Activated CD4-positive, alpha-beta T cell treated with anti-CD3 and anti-CD28 coated beads, Interleukin-2, amount 50 U/mL, for 24 hours (primary cell): ENCODE results near the gene DRAM2.
A peak's percentile ranks its signal among the peaks of the same experiment; 100 is the strongest.

ENCODE experiments used
- DNase-seq, 2 donors: peaks; one replicate each; pipeline ENCODE4 v3.0.0-alpha.2; 2020; ENCODE audit warnings: low read depth in 1 of 2, low spot score in 1 of 2

DRAM2 gene

DNA sequence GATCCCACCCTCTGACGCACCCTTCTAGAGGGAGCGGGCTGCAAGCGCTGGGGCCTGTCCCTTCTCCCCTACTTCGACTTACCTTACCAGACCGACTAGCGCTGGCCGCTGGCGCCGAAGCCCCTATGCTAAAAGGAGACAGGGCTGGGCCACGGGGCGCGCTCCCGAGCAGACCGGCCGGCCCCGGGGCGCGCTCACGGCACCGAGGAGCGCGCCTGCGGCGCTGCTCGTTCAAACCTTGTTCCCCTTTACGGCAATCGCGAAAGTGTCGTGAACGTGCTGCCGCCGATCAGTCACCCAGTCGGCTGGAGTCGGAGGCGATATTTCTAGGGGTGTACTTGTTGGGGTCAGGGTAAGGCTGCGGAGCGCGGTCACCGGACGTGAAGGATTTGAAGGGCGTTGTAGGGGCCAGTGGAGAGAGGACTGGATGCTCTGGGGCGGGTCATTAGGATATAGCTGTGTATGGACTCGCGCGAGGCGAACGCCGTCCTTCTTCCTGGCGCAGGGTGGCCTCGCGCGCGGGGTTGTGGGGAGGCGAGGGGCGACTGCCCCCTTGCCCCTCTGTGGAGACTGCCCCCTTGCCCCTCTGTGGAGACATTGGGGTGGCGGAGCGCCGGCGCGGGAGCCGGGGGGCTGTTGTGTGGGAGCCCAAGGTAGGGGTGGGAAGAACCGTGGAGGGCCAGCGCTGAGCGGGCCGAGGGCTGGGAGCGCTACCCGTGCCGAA is at the start of gene DRAM2, which contains the start of gene CEPT1:
DRAM2 (minus strand) TSS at position 138 of the 724 bp plus-strand sequence. CDS start 8,539 bp downstream, outside the sequence.
CEPT1 (plus strand) TSS at position 268 of the 724 bp plus-strand sequence. CDS start 7,492 bp downstream, outside the sequence.
- peak; percentile 75 to 89 for DNase-seq

DNA sequence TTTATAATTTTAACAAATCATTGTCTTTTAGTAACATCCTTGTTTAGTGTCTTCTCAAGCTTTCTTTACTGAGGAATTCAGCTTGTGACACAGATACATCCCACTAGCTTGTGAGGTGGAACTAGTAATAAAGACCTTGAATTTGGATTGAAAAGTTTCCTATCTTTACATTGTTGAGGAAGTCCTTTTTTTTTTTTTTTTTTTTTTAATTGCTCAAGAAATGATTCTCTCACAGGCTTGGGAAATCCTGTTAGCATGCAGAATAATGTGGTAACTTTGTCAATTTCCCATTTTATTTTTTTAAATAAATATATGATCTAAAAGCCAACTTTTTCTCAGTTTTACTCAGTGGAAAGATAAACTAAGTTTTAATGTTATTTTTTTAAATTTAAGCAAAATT is 44.8 kb upstream of the DRAM2 start:
- no peak for DNase-seq

- no peak for DNase-seq
Observed at GRCh38 chr1:111183308-111184069, 43.6 kb upstream of the DRAM2 start.

DNA sequence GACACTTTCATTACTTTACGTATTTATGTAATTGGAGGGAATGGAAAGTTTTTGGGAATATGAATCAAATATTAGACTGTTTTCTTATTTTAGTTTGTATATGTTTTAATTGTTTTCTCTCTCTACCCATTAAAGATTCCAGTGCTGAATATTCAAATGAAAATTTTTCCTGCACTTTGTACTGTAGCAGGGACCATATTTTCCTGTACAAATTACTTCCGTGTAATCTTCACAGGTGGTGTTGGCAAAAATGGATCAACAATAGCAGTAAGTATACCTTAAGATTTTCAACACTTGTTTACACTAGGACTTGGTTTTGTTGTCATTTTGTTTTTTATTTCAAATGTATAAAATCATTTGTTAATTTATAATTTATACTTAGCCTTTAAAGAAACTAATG is 42.2 kb upstream of the DRAM2 start:
- DNase-seq: no peak

DNA sequence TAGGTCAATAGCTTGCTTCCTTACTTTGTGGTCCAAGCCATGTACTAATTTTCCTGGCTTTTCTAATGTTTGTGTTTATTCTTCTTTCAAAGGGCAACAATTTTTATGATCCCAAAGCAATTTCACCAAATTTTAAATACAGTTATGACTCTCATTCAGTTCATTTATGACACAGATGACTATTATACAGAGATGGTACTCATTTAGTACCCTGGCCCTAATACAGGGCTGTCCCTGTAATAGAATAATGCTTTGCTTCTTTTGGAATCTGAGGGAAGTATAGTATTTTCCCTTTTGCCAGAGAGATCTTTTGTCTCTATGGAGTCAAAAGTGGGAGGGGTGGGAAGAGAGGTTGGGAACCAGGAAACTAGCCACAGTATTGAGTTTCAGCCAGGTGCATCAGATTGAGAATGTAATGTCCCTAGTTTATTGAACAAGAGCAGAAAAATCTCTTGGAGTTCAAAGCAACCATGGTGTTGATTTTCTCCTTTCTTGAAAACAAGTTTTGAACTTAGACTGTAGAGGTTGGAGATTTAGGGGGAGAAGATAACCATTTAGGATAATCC is 40.2 kb upstream of the DRAM2 start:
- no peak for DNase-seq

- no peak for DNase-seq
Observed at GRCh38 chr1:111176678-111177077, 36.8 kb upstream of the DRAM2 start.

DNA sequence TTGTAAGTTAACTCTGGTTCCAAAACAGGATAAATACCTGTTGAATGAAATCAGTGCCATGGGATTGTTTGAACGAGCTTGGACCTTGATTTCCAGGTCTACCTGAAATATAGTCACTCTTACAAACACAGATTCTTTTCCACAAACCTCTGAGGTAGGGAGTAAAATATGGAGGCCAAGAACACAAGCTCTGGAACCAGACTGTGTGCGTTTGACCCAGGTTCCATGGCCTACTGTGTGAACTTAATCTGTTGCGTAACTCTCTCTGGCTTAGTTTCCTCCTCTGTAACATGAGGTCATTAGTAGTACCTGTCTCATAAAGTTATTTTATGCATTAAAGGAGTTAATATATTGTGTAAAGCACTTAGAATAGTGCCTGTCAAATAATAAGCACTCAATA is 35.5 kb upstream of the DRAM2 start:
- DNase-seq: no peak

DNA sequence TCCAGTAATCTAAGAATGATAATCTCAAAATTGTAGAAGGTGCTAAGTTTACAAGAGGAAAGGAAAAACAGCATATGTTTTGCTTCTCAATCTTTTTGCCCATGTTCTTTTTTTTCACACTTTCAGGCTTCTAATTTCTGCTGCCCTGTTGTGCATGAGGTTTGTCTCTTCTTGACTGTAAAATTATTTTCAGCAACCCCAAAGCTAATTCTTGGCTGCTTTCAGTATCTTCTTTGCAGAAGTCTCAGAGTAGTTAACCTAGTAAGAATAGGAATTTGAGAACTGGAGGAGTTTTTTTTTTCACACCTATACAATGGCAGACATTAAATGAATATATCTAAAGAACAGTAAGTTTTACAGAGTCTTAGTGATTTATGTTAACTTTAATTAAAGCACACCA is 34.2 kb upstream of the DRAM2 start:
- no peak for DNase-seq

- no peak for DNase-seq
Observed at GRCh38 chr1:111172463-111172862, 32.6 kb upstream of the DRAM2 start.

GRCh38 chr1:111164151-111164550 is 24.3 kb upstream of the DRAM2 start:
- DNase-seq: no peak

DNA sequence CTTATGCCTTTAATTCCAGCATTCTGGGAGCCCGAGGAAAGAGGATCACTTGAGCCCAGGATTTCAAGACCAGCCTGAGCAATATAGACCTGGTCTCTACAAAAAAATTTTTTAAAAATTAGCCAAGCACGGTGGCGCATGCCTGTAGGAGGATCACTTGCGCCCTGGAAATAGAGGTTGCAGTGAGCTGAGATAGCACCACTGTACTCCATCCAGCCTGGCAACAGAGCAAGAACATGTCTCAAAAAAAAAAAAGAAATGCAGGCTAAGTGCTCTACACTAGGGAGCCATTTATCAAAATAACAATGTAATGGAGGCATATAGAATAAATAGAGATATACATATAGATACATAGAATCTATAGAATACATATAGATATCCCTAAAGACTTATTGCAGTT is 23.5 kb upstream of the DRAM2 start:
- no peak for DNase-seq

DNA sequence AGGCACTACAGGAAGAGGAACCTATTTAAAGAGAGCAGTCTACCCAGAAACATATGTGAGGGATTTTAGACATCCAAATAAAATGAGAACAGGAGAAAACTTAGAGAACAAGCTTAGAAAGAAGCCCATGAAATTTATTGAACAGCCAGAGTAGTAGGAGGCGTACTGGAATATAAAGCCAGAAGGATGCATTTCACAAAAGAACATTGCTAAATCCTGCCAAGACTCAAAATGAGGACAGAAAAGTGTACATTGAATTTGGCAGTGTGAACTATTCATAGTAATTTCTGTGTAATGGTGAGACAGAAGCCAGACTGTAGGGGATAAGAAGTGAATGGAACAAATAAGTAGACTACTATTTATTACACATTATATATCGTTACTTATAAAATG is 22.6 kb upstream of the DRAM2 start:
- DNase-seq: no peak

- DNase-seq: no peak
Observed at GRCh38 chr1:111161843-111162487, 22.1 kb upstream of the DRAM2 start.

DNA sequence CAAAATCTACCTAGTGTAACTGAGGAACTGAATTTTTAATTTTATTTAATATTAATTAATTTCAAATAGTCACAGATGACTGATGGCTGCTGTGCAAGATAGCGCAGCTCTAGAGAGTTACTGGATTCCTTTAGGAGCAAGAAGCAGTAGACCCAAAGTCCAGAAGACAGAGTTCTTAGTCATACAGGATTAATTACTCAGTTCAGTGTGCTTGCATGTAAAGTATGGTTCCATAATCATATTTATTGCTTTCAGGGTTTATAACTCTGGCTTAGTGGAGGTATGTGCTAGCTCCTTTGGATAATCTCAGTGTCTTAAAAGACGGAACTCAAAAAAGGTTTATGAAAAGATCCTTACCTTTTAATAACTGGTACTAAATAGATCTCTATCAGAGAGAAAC is 17.5 kb upstream of the DRAM2 start:
- DNase-seq: no peak

DNA sequence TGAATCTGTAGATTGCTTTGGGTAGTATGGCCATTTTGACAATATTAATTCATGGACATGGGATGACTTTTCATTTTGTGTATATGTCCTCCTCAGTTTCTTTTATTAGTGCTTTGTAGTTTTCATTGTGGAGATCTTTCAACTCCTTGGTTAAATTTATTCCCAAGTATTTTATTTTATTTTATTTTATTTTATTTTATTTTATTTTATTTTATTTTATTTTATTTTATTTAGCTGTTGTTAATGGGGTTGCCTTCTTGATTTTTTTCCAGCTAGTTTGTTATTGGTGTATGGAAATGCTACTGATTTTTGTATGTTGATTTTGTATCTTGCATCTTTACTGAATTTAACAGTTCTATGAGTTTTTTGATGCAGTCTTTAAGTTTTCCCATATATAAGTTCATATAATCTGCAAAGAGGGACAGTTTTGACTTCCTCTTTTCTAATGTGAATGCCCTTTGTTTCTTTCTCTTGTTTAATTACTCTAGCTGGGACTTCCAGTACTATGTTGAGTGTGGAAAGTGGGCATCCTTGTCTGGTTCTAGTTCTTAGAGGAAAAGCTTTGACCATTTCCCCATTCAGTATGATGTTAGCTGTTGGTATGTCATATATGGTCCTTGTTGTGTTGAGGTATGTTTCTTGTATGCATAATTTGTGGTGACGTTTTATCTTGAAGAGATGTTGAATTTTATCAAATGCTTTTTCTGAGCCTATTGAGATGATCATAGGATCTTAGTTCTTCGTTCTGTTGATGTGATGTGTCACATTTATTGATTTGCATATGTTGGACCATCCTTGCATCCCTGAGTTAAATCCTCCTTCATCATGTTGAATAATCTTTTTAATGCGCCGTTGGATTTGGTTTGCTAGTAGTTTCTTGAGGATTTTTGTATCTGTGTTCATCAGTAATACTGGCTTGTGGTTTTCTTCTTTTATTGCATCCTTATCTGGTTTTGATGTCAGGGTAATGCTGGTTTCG is 14.4 kb upstream of the DRAM2 start:
- no peak for DNase-seq

DNA sequence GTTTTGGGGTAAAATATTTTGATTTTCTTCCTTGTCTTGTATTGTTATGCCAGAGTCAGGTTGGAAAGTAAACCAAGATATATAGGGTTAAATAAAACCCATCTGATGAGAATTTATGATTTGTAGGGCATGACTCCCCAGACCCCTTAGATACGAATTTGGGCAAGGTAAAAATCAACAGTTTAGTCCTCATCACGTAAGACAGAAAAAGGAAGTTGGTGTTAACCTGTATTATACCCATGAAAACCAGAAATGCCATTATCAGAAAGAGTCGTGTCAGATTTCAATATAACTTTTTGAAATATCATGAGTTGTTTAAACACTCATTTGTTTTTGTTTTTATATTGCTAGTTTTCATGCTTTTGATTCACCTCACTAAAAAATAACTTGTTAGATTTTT is 11.9 kb upstream of the DRAM2 start:
- no peak for DNase-seq

DNA sequence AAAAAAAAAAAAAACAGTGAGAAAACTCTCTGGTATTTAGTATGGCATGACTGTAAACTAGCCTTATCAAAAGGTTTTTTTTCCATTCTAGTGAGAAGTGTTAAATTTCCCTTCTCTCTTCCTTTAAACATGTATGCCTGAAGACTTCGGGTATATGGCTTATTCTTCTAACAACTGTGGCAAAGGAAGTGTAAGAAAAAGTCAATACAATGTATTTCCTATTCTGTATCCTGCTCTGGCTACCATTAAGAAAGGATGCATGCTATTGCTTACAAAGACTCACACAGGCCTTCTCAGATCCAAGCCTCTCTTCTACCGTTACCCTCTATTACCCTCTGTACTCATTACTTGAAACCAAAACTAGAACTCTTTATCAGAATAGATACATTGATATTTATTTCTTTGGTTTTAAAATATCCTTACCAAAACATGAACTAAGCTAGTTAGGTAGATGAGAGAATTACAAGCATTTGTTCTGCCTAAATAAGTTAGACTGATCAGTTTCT is 8.5 kb upstream of the DRAM2 start:
- DNase-seq: no peak

- no peak for DNase-seq
Observed at GRCh38 chr1:111147948-111148347, 8.1 kb upstream of the DRAM2 start.

- no peak for DNase-seq
Observed at GRCh38 chr1:111145963-111146768, 6.3 kb upstream of the DRAM2 start.
